Stimulated activated CD4-positive, alpha-beta T cell treated with anti-CD3 and anti-CD28 coated beads, Interleukin-1b, Interleukin-23, amount 100 ng/mL, for 1 hour (primary cell): ENCODE data around the gene MYOF.
"Not testable (repeated sequence)": the region's sequence is repeated elsewhere in the genome, so short reads cannot be mapped to it uniquely, and the experiment has no call there.

Experiments
- DNase-seq, 2 donors: peaks; one replicate each; pipeline ENCODE4 v3.0.0-alpha.2; 2020; ENCODE audit warnings: low read depth in 2 of 2

MYOF gene

DNA sequence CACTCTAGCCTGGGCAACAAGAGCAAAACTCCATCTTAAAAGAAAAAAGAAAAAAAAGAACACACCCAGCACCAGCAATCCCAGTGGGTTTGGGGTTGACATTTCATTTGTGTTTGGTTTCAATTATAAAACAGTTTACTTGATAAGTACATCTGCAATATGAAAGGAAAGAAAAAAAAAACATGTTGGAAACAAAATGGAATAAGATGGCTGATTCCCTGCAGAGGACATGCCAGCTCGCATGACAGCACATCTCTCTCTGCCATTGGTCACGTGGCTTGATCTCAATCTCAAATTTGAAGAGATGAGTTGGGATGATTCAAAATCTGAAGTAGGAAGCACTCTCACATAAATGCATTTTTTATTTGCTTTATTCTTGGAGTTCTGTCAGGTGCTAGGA lies 28.0 kb downstream of the MYOF start:
- DNase-seq, result no peak

DNA sequence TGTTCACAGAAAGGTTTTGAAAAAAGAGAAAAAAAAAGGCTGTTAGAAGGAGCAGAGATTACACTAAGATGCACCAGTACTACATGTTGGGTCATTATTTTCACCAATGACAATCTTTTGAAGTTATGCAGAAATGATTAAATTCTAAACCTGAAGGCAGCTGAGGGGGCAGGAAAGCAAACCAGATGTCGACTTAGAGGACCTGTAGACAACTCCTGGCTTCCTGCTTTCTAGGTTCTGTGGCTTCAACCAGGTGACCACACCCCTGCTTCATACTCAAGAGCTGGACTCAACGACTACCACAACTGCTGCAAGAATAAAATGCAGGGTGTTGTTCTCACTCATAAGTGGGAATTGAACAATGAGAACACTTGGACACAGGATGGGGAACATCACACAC lies 30.0 kb downstream of the MYOF start:
- no peak for DNase-seq

GRCh38 chr10:93451244-93451947 lies 30.7 kb downstream of the MYOF start:
- no peak for DNase-seq

DNA sequence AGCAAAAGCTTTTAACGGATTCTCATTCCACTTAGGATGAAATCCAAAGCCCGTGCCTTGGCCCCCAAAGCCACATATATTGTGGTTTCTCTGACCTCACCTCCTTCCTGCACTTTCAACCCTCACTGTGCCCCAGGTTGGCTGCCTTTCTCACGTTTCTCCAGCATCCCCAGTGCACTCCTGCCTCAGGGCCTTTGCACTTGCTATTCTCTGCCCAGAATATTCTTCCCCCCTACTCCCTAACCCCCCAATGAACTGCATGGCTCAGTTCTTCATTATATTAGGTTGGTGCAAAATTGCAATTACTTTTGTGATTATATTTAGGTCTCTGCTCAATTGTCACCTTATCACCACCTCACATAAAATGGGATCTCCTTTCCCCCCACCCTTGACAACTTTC lies 34.2 kb downstream of the MYOF start:
- DNase-seq, result no peak

GRCh38 chr10:93447019-93447418 lies 35.1 kb downstream of the MYOF start:
- no peak for DNase-seq

DNA sequence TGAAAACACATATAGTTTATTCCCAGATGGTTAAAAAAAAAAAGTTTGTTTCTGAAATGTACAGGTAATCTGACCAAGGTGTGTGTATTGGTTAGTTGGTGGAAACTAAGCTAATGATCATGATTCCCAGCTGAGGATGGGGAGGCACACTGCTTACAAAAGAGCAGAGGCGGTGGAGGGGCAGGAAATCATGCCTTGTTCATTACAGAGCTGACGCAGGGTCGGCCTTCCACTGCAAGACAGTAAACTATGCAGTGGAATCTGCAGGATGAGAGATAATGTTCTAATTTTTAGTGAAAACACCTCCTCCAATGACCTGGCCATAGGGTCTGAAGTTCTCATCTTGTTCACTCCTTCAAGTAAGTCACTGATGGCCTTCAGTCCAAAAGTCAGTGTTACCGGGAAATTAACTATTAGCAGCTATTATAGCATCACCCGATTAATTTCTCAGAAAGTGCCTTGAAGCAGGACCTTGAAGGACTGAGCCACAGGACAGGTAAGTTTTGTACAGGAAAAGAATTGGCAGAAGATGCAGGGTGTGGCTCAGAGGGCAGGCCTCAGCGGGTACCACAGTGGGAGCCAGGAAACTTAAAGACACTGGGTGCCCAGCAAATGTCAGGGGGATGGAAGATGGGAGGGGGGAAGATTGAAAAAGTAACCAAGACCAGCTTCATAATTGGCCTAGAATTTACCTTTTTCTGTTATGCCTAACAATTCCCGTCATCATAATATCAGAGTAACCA lies 36.0 kb downstream of the MYOF start:
- DNase-seq, result no peak

- no peak for DNase-seq
Measured at GRCh38 chr10:93445097-93445960, 36.8 kb downstream of the MYOF start.

DNA sequence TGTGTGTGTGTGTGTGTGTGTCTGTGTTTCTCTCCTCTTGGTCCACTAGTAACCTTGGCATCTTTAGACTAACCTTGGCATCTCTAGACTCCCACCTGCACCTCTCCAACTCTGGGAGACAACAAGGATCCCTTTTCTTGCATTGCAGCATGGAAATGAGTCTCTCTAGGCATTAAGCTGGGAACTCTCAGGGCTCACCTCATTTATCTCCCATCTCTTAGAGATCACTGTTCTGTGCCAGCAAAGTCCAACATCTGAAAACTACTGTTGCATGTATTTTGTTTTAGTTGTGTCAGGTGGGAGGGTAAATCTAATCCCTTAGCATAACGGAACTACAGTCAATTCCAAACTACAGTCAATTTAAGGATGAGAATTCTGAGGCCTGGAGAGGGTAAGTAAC lies 38.7 kb downstream of the MYOF start:
- no peak for DNase-seq

DNA sequence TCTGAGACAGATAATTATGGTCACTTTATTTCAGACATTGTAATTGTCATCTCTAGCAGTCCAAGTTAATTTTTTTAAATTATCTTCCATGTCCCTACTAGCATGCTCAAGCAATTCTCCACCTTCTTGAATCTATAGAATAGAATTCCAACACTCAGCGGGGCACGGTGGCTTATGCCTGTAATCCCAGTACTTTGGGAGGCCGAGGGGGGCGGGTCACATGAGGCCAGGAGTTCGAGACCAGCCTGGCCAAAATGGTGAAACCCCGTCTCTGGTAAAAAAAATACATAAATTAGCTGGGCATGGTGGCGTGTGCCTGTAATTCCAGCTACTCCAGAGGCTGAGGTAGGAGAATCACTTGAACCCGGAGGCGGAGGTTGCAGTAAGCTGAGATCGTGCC lies 39.4 kb downstream of the MYOF start:
- DNase-seq, result not testable (repeated sequence)

GRCh38 chr10:93440591-93441091 lies 41.5 kb downstream of the MYOF start:
- DNase-seq, result no peak

GRCh38 chr10:93438613-93439253 lies 43.4 kb downstream of the MYOF start:
- DNase-seq, result no peak

DNA sequence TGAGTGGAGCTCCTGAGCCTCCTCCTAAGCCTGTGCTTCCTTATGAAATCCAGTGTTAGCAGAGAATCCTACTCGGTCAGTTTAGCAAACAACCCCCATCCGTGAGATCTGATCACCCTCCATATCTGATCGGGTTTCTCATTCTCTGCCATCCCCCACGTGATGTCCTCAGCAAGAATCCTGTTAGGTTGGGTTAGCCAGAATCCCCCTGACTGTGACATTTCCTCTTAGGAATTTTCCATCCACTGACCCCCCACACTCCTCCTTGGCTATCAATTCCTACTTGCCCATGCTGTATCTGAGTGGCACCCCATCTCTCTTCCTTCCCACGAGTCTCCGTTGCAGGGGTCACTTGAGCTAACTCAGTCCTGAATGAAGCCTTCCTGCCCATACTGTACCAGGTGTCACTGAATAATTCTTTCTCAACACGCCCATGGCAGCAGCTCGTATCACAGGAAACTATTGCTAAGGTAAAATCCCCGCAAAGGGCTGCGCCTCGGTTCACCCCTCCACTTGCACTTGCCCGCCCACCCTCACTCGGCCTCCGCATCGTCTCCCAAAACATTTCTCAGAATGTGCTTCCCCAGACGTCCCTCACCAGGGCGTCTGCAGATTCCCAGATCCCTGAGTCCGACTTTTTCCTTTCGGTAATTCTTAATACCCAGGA lies 44.1 kb downstream of the MYOF start:
- no peak for DNase-seq

DNA sequence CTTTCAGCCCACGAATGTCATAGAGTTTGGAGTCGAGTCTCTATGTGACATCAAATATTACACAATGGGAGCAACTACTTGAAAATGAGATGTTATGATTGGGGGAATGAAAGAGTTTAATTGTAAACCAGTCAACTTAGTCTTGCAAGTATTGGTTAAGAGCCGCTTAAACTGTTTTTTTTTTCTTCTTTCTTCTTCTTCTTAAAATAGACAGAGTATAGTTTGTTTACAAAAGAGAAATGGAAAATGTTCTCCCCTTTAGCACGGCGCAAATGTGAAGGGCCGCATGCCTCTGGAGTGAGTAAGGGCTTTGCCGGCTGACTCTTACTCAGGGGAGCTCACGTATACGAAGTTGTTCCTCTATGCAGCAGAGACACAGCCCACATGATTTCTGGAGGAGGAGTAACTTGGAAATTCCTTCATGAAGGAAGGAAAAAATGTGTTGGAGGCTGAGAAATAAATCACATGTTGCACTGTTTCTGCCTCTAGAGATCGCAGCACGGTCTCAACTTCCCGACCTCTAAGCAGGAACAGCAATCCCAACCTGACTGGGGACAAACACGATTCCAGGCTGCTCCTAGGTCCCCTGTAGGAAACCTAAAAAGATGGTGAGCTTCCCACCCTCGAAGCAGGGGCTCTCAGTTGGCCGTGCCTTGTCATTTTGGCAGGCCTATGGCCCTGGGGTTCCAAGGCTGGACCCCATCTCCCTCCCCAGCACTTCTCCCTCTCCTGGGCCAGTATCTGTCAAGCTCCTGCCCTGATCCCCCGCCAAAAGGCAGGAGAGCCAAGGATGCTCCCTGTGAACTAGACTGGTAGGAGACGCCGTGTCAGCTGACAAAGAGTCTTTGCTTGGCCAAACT lies 44.8 kb downstream of the MYOF start:
- no peak for DNase-seq

- no peak for DNase-seq
Measured at GRCh38 chr10:93436591-93437085, 45.5 kb downstream of the MYOF start.

- DNase-seq, result no peak
Measured at GRCh38 chr10:93435621-93436397, 46.3 kb downstream of the MYOF start.

DNA sequence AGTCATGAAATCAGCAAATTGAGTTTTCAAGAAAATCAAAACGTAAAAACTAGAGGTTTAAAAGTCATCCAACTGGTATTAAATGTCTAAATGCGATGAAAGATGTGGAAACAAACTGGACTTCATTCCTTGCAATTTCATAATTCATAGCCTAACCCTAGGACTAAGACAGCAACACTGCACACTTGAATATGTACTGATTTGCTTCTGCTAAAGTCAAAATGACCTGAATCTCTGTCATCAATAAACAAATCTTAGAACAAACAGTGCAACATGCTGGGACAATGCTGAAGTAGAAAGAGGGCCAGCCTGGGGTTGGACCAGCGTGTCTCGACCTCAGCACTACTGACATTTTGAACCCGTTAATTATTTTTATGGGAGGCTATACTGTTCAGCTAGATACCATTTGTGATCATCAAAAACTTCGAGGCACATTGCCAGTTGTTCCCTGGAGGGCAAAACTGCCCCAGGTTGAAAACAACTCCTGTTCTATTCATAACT lies 47.1 kb downstream of the MYOF start:
- no peak for DNase-seq

DNA sequence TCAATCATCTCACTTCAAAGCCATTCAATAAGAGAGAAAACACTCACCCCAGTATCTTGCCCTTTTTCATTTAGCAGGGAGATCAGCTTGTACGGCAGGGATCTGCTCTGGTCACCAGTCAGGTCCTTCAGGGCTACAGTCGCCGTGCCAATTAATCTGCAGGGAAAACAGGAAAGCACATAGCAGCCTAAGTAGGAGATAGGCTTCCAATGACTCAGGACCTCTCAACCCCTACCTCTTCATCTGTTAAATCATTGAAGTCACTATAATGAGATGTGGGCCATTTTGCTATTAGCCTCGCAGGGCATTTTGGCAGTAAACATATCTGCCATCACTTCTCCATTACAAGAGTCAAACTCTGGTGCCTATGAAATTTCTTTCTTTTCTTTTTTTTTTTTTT lies 50.8 kb downstream of the MYOF start:
- no peak for DNase-seq

DNA sequence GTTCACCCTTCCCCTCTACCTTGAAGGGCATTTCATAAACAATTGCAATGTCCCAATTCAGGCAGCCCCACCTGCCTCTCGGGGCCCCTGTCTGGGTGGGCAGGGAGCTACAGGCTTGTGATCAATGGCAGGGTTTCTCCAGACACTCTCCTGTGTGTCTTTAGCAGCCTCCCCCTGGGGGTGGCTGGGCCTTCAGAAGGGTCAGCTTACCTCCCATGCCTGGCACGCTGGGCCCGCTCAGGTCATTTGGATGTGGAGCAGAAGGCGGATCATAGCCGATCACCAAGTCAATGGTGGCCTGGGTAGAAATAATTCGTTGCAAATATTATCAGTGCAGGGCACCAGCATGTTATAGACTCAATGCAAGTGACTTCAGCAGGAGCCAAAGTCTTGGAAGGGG lies 56.3 kb downstream of the MYOF start:
- DNase-seq, result no peak

GRCh38 chr10:93422118-93422517 lies 60.0 kb downstream of the MYOF start:
- no peak for DNase-seq
